Thoracic aorta (tissue), 2 donors: ENCODE data around the gene MYL5. TPM values are rescaled to one million over a fixed set of nuclear protein-coding genes. Genes with fewer than 3 reads are reported as not detected.

Source experiments
- ATAC-seq: fragments of 150-250 bp; one replicate; pipeline ENCODE4 v1.8.0; 2017; ENCODE audit warnings: low read depth; ENCODE audit not compliant: insufficient number of reproducible peaks, low FRiP score
- DNase-seq: peaks from one replicate; pipeline ENCODE4 v3.0.0-alpha.2; 2020; ENCODE audit warnings: low spot score
- H3K27ac ChIP-seq, 2 donors: fragments of 200-600 bp; sonication (generic); 1 replicate in 1 of 2; 2 replicates in 1 of 2; pipeline ENCODE4 v1.5.1; 2016; ENCODE audit warnings: mild to moderate bottlenecking in 2 of 2, moderate library complexity in 2 of 2
- H3K27me3 ChIP-seq: fragments of 200-600 bp; sonication (generic); replicated peaks from 2 replicates; pipeline ENCODE4 v1.6.0; 2016; ENCODE audit warnings: mild to moderate bottlenecking; ENCODE audit not compliant: insufficient read depth
- H3K36me3 ChIP-seq: fragments of 200-600 bp; sonication (generic); one replicate; pipeline ENCODE4 v1.5.1; 2016
- H3K4me1 ChIP-seq, 2 donors: fragments of 200-600 bp; sonication (generic); 1 replicate in 1 of 2; 2 replicates in 1 of 2; pipeline versions ENCODE4 v1.5.1 to v1.6.0; 2016; ENCODE audit warnings: low read depth in 2 of 2, mild to moderate bottlenecking in 1 of 2; ENCODE audit not compliant: control insufficient read depth in 1 of 2
- H3K4me3 ChIP-seq: fragments of 200-600 bp; sonication (generic); 2 replicates; pipeline ENCODE4 v1.5.1; 2016; ENCODE audit warnings: mild to moderate bottlenecking
- H3K9me3 ChIP-seq: fragments of 200-600 bp; sonication (generic); 2 replicates; pipeline ENCODE4 v1.5.1; 2016
- total RNA-seq, 2 donors: library from RNA; depleted of rRNA; stranded (reverse); fragments of >200 nt; gene quantifications; one replicate each; pipeline versions ENCODE4 v1.1.0 to v1.2.3, GENCODE V29; 2016
- TF ChIP-seq, protein P1 (sequence below): fragments of 200-600 bp; sonication (generic); IDR thresholded peaks from one replicate; pipeline ENCODE4 v1.5.1; 2019; ENCODE audit warnings: antibody characterized with exemption

Gene MYL5
- total RNA-seq, 2 donors from 2014 or later: 3.8 to 4.9 TPM

DNA sequence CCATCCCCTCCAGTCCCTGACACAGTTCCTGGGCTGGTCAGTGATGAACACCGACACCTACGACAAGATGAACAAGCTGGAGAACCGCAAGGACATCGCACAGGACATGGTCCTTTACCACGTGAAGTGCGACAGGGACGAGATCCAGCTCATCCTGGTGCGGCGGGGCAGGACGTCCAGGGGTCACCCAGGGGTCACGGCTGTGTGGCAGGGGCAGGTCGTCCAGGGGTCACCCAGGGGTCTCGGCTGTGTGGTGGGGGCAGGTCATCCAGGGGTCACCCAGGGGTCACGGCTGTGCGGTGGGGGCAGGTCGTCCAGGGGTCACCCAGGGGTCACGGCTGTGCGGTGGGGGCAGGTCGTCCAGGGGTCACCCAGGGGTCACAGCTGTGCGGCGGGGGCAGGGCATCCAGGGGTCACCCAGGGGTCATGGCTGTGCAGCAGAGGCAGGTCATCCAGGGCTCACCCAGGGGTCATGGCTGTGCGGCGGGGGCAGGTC is 17.0 kb upstream of the MYL5 start:
- Histone ChIP-seq H3K36me3 (no peaks in the 10 kb centered on the region), H3K4me3 (no peak overlapping the region), H3K27ac (no peak overlapping the region), H3K9me3 (no peaks in the 10 kb centered on the region), H3K27me3 (no peaks in the 10 kb centered on the region), H3K4me1 (no peaks in the 10 kb centered on the region)
- ATAC-seq (no peak), DNase-seq (no peak)
- TF ChIP-seq, protein P1, sequence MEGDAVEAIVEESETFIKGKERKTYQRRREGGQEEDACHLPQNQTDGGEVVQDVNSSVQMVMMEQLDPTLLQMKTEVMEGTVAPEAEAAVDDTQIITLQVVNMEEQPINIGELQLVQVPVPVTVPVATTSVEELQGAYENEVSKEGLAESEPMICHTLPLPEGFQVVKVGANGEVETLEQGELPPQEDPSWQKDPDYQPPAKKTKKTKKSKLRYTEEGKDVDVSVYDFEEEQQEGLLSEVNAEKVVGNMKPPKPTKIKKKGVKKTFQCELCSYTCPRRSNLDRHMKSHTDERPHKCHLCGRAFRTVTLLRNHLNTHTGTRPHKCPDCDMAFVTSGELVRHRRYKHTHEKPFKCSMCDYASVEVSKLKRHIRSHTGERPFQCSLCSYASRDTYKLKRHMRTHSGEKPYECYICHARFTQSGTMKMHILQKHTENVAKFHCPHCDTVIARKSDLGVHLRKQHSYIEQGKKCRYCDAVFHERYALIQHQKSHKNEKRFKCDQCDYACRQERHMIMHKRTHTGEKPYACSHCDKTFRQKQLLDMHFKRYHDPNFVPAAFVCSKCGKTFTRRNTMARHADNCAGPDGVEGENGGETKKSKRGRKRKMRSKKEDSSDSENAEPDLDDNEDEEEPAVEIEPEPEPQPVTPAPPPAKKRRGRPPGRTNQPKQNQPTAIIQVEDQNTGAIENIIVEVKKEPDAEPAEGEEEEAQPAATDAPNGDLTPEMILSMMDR: no peak

- ATAC-seq (no peak), DNase-seq (no peak)
- no peaks in the 10 kb centered on the region for H3K9me3 ChIP-seq
- no peaks in the 10 kb centered on the region for H3K27me3 ChIP-seq
- TF ChIP-seq, protein P1: no peak
- no peaks in the 10 kb centered on the region for H3K4me1 ChIP-seq
- no peak overlapping the region for H3K4me3 ChIP-seq
- H3K27ac ChIP-seq: no peak overlapping the region
- no peaks in the 10 kb centered on the region for H3K36me3 ChIP-seq
Measured at GRCh38 chr4:657834-658667, 16.3 kb upstream of the MYL5 start.

- Histone ChIP-seq H3K27me3 (no peaks in the 10 kb centered on the region), H3K36me3 (no peaks in the 10 kb centered on the region), H3K27ac (no peak overlapping the region), H3K4me1 (no peaks in the 10 kb centered on the region), H3K4me3 (no peak overlapping the region), H3K9me3 (no peaks in the 10 kb centered on the region)
- ATAC-seq: no peak
- TF ChIP-seq, protein P1: no peak
- no peak for DNase-seq
Measured at GRCh38 chr4:658681-659667, 15.4 kb upstream of the MYL5 start.

GRCh38 chr4:659851-660250 is 14.5 kb upstream of the MYL5 start:
- Histone ChIP-seq H3K27me3 (no peaks in the 10 kb centered on the region), H3K9me3 (no peaks in the 10 kb centered on the region), H3K36me3 (no peaks in the 10 kb centered on the region), H3K4me1 (no peaks in the 10 kb centered on the region), H3K27ac (no peak overlapping the region), H3K4me3 (no peak overlapping the region)
- TF ChIP-seq, protein P1: no peak
- no peak for DNase-seq
- ATAC-seq: no peak

DNA sequence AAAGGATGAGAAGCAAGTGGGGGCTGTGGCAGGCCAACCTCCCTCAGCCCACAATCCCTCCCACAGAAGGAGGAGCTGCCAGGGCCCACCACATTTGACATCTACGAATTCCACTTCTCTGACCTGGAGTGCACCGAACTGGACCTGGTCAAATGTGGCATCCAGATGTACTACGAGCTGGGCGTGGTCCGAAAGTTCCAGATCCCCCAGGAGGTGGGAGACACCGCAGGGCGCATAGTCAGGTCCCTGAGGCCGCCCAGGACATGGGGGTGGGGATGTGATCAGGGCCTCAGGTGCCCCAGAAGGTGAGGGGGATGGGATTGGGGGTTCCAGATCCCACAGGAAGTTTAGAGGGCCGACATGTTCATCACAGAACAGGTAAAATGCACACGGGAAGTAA is 13.9 kb upstream of the MYL5 start:
- H3K36me3 ChIP-seq: no peaks in the 10 kb centered on the region
- no peaks in the 10 kb centered on the region for H3K9me3 ChIP-seq
- DNase-seq: no peak
- H3K4me1 ChIP-seq: no peaks in the 10 kb centered on the region
- no peaks in the 10 kb centered on the region for H3K27me3 ChIP-seq
- H3K27ac ChIP-seq: no peak overlapping the region
- TF ChIP-seq, protein P1: no peak
- no peak for ATAC-seq
- no peak overlapping the region for H3K4me3 ChIP-seq
